NCI-H460 (cell line): ENCODE data around the gene EFTUD2. TPM values are rescaled to one million over a fixed set of nuclear protein-coding genes. Genes with fewer than 3 reads are reported as not detected.

ENCODE experiments used
- DNase-seq: peaks from one replicate; pipeline ENCODE4 v3.0.0-alpha.2; 2016; ENCODE audit warnings: low read depth; ENCODE audit errors: extremely low read depth
- total RNA-seq: library from RNA; depleted of rRNA; stranded (reverse); fragments of >200 nt; shearing (Covaris generic); gene quantifications from 2 replicates; pipeline ENCODE4 v1.2.3, GENCODE V29; 2014

Gene EFTUD2
- total RNA-seq, 1 experiment from 2014 or later = 137 TPM

- DNase-seq = no peak
These were observed 13.7 kb upstream of the EFTUD2 start for GRCh38 chr17:44912763-44913544.

GRCh38 chr17:44911133-44912001, 12.1 kb upstream of the EFTUD2 start:
- peak; percentile 57 for DNase-seq

- no peak for DNase-seq
These were observed 11.2 kb upstream of the EFTUD2 start for GRCh38 chr17:44910231-44911106.

- DNase-seq = no peak
These were observed 10.5 kb upstream of the EFTUD2 start for GRCh38 chr17:44909681-44910144.

GRCh38 chr17:44908761-44909326, 9.6 kb upstream of the EFTUD2 start:
- DNase-seq = no peak

GRCh38 chr17:44907729-44908470, 8.7 kb upstream of the EFTUD2 start:
- DNase-seq = no peak

GRCh38 chr17:44906763-44907728, 7.8 kb upstream of the EFTUD2 start:
- DNase-seq = no peak

- DNase-seq = peak; percentile 95
These were observed 6.9 kb upstream of the EFTUD2 start for GRCh38 chr17:44906010-44906646.

GRCh38 chr17:44905006-44906000, 6.1 kb upstream of the EFTUD2 start:
- no peak for DNase-seq

- no peak for DNase-seq
These were observed 5.0 kb upstream of the EFTUD2 start for GRCh38 chr17:44904001-44904984.

GRCh38 chr17:44903012-44903685, 3.9 kb upstream of the EFTUD2 start:
- DNase-seq = no peak

- no peak for DNase-seq
These were observed 3.0 kb upstream of the EFTUD2 start for GRCh38 chr17:44902135-44902760.

GRCh38 chr17:44901411-44901921, 2.2 kb upstream of the EFTUD2 start:
- DNase-seq = no peak

GRCh38 chr17:44900894-44901293, 1.6 kb upstream of the EFTUD2 start:
- no peak for DNase-seq
